Kasumi-1 (cell line): ENCODE measurements around the gene INTS15.
"Not testable (repeated sequence)": the region's sequence is repeated elsewhere in the genome, so short reads cannot be mapped to it uniquely, and the experiment has no call there.

Experiments
- DNase-seq, 2 experiments: peaks; one replicate each; lab custom pipeline; 2025; lab: John Stamatoyannopoulos, UW

The INTS15 gene

DNA sequence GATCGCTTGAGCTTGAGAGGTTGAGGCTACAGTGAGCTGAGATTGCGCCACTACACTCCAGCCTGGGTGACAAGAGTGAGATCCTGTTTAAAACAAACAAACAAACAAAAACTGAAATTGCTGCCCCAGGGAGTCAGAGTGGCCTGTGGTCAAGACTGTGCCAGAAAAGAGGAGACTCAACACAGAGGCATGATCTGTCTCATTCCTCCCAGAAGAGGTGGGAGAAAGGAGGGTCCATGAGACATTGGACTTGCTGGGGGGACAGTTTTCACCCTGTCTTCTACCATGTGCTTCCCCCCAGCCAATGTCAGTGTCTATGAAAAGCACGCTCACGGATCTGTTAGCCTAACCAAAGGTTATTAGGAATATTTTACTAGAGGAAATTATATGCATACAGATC, 28.8 kb downstream of the INTS15 start:
- no peak for DNase-seq

DNA sequence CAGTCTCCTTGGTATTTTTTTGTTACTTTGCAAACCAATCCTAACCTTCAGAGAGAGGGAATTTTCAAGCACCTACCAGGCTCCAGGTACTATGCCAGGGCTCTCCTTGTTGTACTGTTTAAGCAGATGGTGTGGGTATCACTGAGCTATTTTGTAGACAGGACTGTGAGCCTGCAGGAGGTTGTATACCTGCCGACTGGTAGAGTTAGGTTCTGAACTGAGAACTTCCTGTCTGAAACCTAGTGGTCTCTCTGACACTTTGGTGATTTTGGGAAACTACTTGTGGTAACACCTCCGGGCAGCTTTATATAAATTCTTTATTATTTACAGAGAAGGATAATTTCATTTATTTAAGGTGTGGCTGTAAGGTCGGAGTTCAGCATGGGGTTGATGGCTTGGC, 30.1 kb downstream of the INTS15 start:
- DNase-seq, result no peak

DNA sequence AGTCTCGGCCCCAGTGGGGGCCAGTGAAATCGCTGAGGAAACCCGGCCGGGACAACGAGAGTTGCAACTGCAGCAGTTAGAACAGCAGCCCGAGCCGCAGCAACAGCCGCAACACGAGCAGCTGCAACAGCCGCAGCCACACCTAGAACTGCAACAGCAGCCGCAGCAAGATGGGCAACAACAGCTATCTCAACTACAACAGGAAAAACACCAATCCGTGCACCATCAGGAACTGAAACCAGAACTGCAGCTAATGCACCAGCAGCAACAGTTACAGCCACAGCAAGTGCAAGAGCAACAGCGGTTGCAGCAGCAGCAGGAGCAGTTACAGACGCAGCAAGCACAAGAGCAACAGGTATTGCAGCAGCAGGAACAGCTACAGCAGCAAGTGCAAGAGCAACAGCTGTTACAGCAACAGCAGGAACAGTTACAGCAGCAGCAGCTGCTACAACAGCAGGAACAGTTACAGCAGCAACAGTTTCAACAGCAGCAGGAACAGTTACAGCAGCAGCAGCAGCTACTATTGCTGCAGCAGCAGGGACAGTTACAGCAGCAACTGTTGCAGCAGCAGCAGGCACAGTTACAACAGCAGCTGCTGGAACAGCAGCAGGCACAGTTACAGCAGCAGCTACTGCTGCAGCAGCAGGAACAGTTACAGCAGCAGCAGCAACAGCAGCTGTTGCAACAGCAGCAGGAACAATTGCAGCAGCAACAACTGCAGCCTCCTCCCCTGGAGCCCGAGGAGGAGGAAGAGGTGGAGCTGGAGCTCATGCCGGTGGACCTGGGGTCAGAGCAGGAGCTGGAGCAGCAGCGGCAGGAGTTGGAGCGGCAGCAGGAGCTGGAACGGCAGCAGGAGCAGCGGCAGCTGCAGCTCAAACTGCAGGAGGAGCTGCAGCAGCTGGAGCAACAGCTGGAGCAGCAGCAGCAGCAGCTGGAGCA, 31.6 kb downstream of the INTS15 start:
- no peak for DNase-seq

DNA sequence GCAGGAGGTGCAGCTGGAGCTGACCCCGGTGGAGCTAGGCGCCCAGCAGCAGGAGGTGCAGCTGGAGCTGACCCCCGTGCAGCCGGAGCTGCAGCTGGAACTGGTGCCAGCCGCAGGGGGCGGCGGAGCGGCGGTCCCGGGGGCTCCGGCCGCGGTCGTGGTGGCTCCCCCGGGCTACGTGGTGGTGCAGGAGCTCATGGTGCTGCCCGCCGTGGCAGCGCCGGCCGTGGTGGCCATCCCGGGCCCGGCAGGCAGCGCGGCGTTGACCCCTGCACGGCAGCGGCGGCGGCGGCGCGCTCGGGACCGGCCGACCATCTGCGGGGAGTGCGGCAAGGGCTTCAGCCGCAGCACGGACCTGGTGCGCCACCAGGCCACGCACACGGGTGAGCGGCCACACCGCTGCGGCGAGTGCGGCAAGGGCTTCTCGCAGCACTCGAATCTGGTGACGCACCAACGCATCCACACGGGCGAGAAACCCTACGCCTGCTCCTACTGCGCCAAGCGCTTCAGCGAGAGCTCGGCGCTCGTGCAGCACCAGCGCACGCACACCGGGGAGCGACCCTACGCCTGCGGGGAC, 32.4 kb downstream of the INTS15 start:
- DNase-seq, result no peak

DNA sequence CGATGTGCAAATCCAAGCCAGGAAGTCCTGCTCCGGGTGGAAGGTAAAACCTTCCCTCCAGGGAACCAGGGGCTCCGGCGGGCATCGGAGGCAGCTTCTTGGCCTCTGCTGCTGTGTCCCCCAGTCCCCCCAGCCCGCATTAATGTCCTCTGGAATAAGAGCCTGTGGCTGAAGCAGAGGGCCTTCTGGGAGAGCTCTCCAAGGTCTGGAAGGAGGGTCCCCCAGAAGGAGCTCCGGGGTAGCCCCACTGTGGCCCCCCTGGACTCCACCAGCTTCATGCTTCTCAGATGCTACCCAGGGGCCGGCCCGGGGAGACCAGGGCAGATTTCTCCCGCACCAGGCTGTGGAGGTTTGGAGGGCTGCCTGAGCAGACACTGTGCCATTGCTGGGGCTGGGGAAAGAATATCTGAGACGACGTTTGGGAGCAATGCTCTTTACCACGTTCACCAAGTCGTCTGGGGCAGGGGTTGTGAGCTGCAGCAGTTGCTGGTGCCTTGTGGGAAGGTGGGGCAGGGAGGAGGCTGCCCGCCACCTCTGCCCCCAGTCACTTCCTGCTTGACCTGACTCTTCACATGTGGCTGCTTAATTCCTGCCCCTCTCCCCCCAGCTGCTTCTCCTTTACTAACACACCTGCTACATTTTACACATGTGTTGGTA, 33.9 kb downstream of the INTS15 start:
- DNase-seq, result no peak

DNA sequence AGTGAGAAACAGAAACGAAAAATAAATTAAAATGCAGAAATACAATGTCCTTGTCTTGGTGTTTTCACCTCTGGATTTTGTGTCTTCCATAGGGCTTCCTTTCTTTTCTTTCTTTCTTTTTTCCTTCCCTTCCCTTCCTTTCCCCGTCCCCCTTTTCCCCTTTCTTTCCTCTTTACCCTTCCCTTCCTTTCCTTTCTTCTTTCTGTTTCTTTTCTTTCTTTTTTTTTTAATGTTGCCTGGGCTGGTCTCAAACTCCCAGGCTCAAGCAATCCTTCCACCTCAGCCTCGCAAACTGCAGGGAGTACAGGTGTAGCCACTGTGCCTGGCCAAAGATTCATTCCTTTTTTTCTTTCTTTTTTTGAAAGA, 34.4 kb downstream of the INTS15 start:
- no peak for DNase-seq

DNA sequence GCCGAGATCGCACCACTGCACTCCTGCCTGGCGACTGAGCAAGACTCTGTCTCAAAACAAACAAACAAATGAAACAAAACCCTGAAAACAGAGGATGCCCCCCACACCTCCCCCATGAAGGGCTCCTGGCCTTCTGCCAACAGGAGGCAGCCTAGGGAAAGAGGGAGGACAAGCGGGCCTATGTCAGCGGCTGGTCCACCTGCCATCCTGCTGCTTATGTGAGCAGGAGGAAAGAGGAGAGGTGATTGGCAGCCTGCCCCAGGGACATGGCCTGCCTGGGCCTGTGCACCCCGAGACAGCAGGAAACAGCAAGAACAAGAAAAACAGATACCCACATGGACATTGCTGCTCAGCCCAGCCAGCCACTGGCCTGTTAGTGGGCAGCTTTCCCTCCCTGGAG, 38.2 kb downstream of the INTS15 start:
- no peak for DNase-seq

DNA sequence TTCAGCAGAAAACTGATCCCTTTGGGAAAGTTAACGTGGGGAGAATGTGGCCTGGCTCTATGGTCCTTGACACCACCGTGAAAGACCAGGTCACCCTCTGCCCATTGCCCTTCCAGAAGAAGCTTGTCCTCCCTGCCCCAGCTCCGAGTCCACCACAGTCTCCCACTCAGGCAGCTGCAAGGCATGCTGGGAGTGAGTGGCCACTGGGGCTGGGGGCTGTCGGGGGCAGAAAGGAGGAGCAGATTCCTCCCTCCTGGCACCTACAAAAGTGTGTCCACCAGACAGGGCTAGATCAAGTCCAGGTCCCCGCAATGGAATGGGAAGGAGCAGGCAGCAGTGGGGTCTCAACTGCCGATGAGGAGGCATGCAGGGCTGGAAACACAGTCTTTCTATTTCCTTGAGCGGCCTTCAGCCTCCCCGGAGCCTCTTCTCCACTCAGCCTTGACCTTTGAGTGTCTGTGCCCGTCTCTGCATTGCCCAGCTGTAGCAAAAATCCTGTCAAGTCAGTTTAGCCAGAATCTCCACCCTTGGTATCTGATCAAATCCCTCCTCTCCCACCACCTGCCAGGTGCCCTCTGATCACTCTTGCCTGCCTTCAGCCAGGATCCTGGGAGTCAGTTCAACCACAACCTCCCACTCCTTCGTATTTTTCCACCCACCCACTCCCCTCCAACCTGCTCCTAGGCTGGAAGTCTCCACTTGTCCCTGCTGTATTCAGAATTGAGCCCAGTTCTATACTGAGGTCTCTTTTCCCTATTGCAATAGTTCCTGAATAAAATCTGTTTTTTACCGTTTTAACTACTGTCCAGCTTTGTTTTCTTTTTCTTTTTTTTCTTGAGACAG, 40.4 kb downstream of the INTS15 start:
- DNase-seq, result no peak

DNA sequence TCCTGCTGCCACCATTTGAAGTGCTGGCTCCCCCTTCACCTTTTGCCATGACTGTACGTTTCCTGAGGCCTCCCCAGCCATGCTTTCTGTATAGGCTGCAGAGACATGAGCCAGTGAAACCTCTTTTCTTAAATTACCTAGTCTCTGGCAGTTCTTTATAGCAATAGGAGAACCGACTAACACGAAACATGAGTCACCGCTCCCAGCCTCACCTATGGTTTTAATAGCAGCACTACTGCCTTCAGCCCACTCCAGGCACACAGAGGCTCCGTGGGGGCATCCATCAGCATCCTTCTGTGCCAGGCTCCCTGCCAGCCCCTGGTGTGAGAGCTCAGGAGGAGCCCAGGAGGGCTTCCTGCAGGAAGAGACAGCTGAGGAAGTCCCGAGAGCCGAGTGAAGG, 41.8 kb downstream of the INTS15 start:
- no peak for DNase-seq

DNA sequence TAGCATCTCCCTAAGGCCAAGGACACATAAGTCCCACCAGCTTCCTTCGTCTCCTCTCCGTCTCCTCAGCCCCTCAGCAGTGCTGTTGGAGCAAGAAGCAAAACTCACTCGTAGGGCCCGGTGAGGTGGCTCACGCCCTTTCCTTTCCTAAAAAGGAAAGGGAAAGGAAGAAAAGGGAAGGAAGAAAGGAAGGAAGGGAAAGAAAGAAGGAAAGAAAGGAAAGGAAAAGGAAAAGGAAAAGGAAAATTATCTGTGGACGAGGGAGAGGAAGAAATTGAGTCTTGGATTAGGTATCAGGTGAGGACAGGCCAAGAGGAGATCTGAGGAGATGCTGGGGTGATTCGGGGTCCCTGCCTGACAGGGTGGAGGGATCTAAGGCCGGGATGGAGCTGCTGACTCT, 44.2 kb downstream of the INTS15 start:
- no peak for DNase-seq

DNA sequence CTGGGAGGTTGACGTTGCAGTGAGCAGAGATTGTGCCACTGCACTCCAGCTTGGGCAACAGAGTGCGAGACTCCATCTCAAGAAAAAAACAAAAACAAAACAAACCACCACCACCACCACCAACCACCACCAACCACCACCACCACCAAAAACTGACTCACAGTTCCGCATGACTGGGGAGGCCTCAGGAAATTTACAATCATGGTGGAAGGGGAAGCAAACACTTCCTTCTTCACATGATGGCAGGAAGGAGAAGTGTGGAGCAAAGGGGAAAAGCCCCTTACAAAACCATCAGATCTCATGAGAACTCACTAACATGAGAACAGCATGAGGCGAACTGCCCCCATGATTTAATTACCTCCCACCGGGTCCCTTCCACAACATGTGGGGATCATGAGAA, 45.1 kb downstream of the INTS15 start:
- not testable (repeated sequence) for DNase-seq

DNA sequence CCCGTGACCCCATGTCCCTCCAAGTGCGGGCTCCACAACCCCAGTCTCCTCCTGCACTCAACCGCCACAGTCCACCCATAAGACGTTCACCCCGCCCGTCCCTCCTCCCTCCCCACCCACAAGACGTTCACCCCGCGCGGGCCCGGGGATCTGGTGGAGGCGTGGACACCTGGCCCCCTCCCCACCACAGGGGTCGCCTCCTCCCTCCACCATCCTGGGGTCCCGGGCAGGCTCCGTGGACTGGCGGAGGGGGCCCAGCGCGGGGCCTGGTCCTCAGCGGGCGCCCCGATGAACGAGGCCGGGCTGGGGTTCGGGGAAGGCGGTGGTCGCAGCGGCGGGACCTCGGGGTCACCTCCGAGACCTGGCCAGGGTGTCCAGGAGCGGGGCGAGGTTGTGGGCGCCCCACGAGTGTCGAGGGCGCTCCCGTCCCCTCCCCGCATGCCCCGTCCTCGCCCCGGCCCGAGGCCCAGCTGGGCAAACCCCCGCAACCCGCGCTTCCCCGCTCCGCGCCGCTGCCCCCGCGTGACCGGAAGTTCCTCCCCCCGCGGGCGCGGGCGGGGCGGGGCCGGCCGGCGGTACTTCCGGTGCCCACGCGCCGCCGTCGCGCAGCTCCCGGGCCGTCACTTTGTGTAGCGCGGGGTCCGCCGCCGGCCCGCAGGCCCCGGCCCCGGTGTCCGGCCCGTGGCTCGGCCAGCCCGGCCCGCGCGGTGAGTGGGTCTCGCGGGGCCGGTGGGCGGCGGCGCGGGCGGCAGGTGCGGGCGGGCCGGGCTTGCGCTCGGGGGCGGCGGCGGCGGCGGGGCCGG, 47.1 kb downstream of the INTS15 start, which contains the start of gene ZNF316:
Gene ZNF316, plus strand, starts transcription at position 578 of the 803 bp plus-strand sequence. CDS start 5,092 bp downstream, outside the sequence.
- no peak for DNase-seq

DNA sequence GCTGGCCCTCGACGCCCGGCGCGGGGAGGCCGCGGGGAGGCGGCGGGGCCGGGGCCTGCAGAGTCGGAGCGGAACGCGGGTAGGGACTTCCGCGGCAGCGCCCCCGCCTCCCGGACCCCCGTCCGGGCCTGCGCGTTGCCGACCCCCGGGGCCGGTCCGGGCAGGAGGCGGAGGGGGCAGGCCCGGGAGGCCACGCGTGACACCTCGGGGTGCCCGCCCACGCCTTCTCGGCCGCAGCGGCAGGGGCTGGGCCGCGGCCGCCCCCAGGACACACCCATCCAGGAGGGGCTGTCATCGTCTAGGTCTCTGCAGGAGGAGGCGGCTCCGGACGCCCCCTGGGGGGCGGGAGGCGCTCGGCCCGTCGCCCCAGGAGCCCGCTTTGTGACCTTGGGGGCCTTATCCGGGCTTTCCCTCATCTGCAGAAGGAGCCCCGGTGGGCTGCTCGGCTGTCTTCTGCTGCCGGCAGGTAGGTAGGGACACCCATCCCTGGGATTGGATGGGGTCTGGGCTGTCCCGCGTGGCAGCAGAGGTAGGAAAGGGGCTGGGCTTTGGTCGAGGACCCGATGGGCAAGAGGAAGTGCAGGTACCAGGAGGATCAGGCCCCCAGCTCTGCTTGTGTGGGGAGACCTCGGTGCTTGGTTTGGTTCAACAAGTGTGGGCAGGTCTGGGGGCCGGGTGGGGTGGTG, 47.9 kb downstream of the INTS15 start:
- DNase-seq, result peak in 1 of 2 experiments; percentile 27

DNA sequence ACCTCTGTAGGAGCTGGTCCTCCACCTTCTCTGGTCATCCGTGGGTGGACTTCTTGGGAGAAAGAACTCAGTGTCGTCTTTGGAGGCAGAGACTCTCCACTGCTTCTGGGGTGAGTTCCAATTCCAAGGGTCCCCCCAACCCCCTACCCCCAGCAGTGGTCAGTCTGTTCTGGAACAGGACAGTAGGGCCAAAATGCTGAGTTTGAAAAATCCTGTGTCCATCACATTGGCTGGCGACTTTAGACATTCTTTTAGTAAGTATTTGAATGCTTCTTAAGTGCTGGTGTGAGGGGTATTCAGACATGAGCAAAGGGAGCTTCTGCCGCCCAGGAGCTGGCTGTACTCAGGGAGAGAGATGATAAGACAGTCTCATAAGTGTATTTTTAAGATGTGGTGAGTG, 49.2 kb downstream of the INTS15 start:
- DNase-seq, result no peak

DNA sequence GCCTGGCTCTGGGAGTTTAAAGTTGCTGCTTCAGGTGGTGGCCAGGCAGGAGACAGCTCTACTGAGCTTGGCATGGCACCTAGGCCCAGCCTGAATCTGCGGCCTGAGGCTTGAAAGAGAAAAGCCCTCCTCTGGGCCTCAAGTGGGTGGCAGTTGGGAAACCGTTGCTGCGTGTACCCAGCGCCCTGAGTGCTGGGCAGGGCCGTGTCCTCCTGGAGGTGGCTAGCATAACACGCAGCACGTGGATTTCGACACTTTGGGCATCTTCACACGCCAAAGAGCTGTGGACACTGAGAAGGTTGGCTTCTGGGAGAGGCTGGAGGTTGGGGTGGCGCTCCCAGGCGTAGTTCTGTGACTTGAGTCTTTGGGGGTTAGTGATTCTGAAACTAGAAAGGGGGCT, 49.8 kb downstream of the INTS15 start:
- DNase-seq, result no peak

DNA sequence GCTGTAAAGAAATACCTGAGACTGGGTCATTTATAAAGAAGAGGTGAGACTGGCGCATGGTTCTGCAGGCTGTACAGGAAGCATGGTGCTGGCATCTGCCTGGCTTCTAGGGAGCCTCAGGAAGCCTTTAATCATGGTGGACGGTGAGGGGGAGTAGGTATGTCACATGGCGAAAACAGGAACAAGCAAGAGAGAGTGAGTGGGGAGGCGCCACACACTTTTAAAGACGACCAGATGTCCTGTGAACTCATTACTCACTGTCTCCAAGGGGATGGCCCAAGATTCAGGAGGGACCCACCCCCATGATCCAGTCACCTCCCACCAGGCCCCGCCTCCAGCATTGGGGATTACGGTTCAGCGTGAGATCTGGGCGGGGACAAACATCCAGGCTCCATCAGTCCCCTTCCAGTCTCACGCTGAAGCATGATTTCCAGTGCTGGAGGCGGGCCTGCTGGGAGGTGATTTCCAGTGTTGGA, 50.5 kb downstream of the INTS15 start:
- peak in 1 of 2 experiments; percentile 28 for DNase-seq

DNA sequence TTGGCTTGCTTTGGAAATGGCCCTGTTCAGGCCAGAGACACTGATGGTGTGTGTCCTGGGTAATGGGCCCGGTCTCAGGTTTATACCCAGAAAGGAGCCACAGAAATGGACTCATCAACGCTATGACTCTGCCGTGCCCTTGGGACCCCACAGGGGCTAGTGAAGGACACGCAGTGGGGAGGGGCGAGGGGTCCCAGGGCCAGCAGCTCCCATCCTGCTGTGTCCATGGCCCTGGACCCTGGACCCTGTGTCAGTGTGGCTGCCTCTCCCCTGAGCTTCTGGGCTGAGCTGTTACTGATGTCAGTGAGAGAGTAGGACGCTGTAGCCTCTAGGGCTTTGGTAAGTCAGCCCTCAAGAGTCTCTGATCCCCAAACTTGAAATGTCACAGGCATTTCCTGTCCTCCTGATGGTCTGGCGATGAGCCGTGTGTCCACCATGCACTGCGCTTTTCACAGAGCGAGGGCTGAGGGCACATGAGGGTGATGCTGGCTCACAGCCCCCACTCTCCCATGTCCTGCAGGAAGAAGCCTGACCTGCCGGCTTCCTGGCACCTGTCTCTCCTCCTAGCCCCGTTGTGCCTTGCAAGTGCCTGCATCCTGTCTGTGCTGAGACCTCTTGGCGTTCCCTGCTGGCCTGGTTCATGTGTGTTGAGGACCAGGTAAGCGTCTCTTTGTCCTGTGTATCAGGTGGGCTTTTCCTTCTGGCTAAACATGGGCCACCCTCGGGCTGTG, 51.6 kb downstream of the INTS15 start:
- DNase-seq, result no peak

DNA sequence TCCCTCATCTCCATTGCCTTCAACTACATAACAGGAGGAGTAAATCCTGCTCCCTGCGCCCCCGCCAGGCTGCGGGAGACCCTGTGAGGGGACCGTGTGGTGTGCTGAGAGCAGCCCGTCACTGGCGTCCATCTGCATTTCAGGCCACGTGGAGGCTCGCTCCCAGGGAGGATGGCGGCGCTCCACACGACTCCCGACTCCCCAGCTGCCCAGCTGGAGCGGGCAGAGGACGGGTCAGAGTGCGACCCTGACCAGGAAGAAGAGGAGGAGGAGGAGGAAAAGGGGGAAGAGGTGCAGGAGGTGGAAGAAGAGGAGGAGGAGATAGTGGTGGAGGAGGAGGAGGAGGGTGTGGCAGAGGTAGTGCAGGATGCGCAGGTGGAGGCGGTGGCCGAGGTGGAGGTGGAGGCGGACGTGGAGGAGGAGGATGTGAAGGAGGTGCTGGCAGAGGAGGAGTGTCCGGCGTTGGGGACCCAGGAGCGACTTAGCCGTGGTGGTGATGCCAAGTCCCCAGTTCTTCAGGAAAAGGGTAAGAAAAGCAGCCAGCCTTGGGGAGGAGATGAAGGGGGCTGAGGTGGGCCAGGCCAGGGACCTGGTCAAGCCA, 52.5 kb downstream of the INTS15 start:
- no peak for DNase-seq
